Dermis microvascular lymphatic vessel endothelial cell (primary cell): Measurements from ENCODE around the gene FBXO31. TPM values are rescaled to one million over a fixed set of nuclear protein-coding genes. Genes with fewer than 3 reads are reported as not detected.
A peak's percentile ranks its signal among the peaks of the same experiment; 100 is the strongest.
"Not testable (repeated sequence)": the region's sequence is repeated elsewhere in the genome, so short reads cannot be mapped to it uniquely, and the experiment has no call there.

Experiments used
- DNase-seq, 2 donors: peaks; one replicate each; pipeline versions ENCODE4 v3.0.0 to v3.0.0-alpha.2; 2010; ENCODE audit warnings: low read depth in 2 of 2
- total RNA-seq: library from RNA; depleted of rRNA; stranded (reverse); fragments of >200 nt; gene quantifications from 2 replicates; pipeline ENCODE4 v1.2.1, GENCODE V29; 2014

Gene FBXO31
- total RNA-seq, 1 donor from 2014 or later: 14.9 TPM

DNA sequence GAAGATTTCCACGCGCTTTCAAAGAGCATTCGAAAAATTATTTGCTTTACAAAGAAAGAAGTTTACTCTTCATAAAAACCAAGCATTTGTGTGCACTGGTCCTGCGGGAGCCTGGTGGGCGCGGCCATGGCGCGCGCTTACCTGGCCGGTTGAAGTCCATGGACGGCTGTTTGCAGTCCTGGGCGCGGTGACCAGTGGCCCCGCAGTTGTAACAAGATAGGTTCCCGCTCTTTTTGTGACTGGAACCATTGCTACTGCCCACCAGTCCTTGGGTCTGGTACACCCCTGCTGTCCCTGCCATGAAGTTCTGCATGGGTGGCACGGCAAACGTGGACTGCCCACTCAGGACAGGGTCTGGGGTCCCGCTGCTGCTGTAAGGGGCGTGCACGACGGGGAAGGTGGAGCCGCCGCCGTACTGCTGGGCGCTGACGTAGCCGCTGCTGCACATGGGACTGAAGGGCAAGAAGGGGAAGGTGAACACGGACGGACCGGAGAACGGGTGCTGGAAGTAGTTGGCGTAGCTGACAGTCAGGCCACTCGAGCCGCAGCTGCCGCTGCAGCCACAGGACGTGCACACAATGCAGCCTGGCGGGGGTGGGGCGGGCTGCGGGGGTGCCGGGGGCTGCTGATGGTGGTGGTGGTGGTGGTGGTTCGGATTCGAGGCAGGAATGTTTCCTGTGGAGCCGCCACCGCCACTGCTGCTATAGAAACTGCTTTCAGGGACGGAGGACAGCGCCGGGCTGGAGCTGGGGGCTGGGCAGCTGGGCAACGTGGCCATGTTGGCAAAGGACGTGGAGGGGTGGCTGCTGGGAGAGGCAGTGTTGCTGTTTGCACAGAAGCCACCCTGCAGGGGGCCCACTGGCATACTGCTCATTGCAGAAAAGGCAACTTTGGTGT, 28.0 kb upstream of the FBXO31 start:
- no peak for DNase-seq

DNA sequence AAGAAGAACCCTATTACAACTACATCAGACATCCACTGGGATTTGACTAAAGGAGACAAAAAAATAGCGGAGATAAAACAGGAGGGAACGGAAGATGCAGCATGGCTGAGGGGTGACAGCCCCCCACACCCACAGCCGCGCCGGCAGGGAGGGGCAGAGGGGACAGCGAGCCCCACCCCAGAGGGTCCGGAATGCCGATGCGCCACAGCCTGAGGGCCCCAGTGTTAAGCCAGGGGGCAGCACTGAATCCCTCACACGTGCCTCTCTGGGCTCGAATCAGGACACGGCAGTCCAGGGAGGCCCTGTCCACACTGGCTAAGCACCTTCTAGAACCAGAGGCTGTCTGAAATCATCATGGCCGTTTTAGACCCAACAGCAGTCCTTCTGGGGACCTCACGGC, 27.4 kb upstream of the FBXO31 start:
- no peak for DNase-seq

DNA sequence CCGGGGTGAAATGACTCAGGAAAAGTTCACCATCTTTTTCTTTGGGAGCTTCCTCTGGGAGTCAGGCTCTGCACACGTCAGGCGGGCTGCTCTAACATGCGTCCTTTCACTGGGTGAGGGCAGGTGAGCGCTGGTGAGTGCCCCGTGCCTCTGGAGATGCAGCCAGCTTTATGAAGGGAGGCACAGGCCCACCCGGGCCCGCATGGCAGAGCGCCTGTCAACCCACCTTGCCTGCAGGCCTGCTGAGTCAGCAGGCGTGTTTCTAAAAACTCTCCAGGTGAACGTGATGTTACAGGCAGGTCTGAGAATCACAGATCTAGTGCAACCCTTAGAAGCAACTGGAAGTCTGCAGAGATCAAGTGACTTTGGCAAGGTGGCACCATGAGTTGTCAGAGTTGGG, 27.0 kb upstream of the FBXO31 start:
- no peak for DNase-seq

DNA sequence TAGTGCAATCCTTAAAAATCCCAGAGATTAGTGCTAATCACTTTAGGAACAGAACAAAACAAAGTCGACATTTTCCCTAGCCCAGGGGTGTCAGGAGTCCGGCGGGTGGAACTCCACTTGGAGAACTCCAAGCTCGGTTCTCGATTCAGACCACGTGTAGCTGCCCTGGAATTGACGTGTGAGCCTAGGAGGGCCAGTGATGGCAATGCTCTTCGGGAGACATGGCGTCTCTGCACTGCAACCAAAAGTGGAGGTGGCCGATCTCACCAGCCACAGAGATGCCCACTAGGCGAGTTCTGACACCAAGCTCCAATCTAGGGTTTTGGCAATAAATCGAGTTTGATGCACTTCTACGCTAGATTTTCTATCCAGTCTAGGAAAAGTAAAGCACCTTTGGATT, 26.2 kb upstream of the FBXO31 start:
- DNase-seq: no peak

DNA sequence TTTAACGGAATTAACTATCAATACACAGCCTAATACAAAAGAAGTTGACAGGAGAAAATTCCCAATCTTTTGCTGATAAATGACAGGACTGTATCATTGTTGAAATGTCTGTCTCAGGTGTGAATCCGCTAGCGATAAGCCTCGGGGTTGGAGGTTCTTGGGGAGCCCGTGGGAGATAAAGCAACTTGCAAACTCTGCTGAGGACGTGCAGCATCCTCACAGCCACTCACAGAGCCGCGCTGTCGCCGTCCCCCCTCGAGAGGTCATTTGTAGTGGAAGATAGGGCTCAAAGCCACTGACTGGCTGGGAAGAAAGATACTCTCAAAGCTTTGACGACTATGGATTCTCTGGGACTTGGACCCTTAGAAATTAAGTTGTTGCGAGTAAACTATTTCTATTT, 25.6 kb upstream of the FBXO31 start:
- DNase-seq: no peak

DNA sequence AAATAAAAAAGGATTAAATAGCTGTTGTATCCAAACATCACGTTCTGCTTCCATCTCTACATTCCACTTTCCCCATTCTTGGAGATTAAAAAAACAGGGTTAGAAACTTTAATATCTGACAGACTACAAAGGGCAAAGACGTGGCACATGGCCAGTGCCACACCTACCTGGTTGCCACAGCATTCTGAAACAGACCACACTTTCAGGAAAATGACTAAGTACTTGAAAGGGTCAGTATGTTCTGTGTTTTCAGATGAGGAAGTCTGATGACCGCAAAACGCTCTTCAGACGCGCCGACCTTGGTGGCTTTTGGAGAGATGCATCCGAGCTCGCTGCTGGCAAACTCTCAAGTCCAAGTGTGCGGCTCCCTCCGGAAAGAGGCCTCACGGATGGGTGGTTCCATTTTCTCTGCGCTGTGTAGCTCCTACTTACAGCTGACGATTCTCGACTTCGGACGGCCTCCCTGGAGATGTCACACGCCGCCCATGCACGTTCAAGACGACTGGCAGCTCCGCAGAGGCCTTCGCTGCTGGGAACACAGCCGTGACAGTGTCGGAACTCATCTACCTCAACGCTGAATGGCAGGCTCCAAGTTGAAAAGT, 24.0 kb upstream of the FBXO31 start:
- peak; percentile 54 to 98 for DNase-seq

DNA sequence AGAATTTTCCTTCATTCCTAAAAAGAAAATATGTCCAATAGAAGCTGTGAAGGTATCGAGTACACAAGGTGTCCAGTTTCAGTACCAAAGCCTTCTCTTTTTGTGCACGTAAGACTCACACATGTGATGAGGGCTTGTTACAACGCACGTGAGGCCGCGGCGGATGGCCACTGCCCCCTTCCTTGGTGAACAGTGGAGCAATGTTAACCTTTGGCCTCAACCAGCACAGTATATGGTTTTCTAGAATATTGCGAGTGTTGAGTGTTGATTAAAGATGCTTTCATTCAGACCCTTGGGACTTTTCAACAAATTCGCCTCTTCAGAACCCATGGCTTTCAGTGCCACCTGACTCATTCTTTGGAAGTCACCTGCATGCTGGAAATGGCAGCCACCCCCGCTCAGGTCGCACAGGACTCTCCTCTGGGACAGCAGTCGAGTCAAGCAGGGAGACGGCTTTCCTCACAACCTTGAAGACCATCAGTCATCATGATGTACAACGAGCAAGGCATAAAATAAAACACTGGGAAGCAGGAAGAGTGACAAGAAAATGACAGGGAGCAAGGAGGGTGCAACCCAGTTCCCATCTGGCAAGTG, 23.0 kb upstream of the FBXO31 start:
- DNase-seq: no peak

DNA sequence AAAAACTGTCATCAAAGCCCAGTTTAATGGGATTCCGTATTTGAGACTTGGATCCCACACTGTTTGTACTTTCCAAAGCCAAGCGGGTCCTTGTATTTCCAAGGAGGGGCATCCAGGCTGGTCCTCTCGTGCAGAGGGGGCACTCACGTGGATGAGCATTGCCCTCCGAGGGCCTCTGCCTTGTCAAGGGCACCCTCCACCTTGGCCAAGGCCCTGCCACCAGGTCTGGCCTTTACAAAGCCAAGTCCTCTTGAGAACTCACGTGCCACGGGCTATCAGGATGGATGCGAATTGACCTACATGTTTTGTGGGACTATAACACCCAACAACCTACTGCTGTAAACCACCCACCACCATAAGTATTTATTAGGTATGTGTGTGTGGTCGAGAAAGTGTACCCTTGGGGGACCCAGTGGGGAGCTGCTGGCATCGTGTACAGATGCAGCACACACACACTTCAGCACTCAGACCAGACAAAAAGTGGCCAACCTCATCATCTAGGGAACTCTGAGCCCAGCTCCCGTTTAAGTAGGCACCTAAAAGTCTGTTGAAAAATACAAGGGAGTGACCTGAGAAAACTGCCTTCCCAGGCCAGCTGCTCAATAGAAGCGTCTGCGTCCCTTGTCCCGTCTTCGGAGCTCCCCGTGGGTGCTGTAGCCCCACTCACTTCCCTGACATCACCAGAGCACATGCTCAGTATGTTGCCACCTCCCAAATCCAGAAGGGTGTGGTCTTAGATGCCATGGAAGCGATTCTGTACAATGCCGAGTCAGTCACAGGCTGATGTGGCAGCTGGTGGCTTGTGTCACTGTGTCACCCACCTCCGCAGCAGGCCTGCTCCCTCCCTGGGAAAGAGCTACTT, 21.4 kb upstream of the FBXO31 start:
- DNase-seq: no peak

DNA sequence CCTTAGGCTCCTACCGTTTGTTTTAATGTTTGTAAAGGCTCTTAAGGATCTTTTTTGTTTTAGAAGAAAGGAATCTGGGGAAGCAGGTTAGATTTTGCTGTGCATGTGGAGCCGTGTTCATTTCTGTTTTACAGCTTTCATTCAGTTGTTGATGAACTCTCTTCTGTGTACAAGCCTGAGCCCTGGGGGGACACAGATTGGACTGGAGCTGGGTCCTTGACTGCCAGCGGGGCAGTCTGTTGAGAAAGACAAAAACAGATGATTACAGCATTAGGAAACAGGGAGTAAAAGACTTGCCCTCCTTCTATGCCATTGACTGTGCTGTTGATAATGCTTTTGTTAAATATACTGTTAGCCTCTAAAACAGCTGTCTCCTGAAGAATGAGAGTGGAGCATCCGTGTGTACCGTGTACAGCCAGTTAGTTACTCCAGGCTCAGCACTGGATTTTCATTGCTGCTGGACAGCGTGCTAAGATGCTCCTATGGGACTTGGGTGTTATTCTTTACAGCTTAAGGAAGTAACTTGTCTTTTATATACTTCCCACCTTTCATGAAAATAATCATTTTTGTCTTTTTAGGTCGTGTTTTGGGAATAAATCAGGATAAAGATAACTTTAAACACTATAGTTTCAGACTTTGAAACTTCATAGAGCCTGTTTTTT, 11.7 kb upstream of the FBXO31 start:
- DNase-seq: no peak

DNA sequence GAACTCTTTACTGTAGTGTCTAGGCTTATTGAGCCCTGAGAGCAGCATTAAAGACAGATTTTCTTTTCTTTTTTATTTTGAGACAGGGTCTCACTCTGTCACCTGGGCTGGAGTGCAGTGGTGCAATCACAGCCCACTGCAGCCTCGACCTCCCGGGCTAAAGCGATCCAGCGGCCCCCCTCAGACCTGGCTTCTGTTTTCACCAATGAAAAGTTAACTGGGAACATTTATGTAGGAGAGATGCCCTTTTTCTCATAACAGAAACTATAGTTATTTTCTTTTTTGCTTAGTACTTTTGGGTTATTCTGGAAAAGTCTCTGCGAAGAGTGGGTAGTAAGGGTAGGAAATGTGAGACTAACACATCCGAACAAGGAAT, 10.1 kb upstream of the FBXO31 start:
- no peak for DNase-seq

DNA sequence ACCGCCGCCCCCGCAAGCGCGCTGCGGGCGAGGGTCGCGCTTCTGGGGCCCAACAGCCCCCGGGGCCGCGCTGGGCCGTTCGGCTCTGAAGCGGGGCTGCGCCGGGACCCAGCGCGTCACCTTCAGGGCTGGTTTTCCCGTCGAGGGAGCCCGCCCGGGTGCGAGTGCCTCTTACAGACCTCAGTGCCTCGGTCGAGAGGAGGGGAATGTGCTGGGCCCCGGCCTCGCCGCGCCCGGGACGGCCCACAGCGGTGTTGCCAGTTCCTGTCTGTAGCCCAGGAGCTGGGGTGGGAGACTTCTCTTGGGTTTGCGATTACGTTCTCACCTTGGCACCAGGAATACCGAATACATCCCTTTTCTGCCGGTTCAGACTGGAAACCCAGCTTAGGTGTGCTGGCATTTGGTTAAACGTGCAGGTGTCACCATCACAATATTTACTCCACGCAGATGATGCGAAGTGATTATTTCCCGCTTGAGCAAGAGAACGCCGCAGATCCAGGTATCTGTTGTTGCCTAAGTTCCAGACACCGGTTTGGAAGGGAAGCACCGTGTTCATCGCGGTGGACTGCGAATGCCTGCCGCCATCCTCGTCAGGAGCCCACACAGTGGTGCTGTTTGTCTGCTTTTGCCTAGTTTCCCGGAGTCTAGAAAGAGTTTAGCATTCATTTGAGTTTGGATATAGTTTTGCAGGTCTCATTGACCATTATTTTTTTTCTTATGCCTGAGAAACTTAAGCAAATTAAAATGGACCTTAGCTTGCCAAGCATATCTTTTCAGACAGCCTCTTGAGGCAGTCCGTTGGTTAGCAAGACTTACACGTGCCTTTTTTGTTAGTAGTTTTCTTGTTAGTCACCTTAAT, 9.5 kb upstream of the FBXO31 start:
- peak in 1 of 2 donors; percentile 52 for DNase-seq

DNA sequence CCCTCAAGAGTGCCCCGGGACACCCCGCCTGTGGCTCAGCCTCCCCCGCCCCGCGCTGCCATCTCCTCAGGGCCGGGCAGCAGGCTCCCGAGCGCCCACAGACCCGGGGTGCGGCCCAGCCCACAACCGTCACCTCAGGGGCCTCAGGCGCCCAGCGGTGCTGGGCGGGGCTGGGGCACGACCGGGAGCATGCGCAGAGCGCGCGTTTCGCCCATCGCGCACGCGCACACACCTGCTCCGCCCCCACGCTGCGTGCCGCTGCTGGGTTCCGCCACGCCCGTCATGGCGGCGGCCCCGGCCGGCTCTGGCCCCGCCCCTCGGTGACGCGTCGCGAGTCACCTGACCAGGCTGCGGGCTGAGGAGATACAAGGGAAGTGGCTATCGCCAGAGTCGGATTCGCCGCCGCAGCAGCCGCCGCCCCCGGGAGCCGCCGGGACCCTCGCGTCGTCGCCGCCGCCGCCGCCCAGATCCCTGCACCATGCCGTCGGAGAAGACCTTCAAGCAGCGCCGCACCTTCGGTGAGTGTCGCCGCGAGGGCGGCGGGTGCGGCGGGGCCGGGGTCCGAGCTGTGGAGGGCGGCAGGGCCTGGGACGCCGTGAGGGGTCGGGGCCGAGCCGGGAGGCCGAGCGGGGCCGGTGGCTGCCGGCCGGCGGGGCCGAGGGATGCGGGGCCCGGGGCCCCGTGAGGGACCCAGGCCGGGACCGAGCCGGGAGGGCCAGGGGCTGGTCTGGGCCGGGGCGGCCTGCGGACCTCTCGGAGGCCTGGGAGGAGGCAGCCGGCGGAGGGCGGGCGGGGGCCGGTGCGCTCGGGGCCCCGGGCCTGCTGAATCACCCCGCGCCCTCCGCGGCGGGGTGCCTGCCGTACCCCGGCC, 8.6 kb upstream of the FBXO31 start, which contains the start of gene MAP1LC3B:
Gene MAP1LC3B, plus strand, starts transcription at position 387 of the 871 bp plus-strand sequence. Its CDS starts 92 bp downstream, at position 479.
- peak; percentile 89 to 97 for DNase-seq

DNA sequence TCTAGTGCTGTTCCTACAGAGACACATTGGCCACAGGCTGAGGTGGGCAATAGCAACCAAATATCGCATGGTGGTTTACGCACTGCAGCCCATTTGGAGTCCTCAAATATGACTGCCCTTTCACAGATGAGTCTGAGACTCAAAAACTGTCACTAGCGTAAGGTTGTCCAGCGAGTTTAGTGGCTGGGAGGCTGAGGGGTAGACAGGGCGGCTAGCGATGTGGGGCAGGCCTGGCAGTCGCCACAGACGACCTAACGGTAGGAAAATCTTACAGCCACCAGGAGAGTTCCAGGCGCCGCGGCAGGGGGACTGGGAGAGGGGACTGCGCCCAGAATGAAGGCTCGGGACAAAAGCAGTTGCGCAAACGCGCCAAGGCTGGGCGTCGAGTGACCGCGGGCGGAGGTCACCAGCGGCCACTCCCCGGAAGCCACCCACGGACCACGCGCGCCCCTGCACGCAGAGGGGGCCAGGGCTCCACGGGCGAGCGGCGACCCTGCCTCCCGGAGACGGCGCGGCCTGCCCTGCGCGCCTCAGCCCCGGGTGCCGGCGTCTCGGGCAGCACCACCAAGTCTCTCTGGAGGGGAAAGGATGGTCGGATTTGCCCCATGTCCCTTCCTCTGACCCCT, 7.9 kb upstream of the FBXO31 start:
- no peak for DNase-seq

DNA sequence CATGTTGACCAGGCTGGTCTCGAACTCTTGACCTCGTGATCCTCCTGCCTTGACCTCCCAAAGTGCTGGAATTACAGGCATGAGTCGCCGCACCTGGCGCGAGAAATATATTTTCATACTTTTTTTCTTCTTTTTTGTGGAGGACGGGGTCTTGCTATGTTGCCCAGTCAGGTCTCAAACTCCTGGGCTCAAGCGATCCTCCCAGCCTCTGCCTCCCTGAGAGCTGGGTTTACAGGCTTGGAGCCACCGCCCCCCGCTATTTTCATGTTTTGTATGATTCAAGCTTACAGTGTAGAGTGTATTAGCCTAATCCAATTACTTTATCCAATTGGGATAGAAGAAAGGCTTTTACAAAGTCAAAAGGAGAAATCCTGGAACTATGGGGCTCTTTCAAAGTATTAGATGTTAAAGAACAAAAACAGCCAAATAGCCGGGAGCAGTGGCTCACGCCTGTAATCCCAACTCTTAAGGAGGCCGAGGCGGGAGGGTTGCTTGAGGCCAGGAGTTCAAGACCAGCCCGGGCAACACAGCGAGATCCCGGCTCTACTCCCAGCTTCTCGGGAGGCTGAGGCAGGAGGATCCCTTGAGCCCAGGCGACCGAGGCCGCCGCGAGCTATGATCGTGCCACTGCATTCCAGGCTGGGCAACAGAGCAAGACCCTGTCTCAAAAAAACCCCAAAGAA, 7.2 kb upstream of the FBXO31 start:
- no peak for DNase-seq

DNA sequence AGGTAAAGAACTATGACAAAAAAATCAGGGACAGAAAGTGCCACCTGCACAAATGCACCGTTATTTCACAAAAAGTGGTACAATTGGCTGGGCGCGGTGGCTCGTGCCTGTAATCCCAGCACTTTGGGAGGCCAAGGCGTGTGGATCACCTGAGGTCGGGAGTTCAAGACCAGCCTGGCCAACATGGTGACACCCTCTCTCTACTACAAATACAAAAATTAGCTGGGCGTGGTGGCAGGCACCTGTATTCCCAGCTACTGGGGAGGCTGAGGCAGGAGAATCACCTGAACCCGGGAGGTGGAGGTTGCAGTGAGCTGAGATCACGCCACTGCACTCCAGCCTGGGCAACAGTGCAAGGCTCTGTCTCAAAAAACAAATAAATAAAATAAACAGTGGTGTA, 6.3 kb upstream of the FBXO31 start:
- DNase-seq: not testable (repeated sequence)

DNA sequence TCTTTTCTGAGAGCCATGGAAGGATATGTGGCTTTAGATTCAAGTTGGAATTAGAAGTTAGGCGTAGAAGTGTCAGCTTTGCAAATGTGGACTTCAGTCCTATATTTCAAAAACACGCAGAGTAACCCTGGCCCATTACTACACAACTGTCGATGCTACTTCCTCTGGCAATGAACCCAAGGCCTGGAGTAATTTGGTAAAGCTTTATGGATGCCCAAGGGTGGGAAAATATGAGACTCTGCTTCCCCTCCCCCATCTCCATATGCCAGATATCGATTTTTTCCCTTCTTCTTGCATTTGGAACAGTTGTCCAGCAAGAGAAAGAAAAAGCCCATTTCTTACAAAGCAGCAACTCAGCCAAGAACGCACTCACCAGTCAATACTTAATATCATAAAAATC, 5.7 kb upstream of the FBXO31 start:
- DNase-seq: no peak

DNA sequence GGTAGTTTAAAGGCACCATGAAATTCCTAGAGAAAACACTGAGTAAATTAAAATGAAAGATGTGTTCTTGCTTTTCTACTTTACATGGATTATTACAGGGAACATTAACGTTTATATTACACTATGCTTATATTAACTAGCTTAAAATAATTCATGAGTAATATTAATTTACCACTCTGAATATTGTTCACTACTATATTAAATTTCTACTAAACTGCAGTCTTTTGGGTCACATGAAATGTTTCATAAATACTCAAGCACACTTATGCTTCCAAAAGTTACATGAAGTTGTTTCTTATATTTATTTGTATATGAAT, 5.2 kb upstream of the FBXO31 start:
- no peak for DNase-seq
